GM12878 (cell line): Measurements from ENCODE around the gene LHFPL4. TPM values are rescaled to one million over a fixed set of nuclear protein-coding genes. Genes with fewer than 3 reads are reported as not detected.

ENCODE experiments used
- ATF2 ChIP-seq: IDR thresholded peaks from 2 replicates; pipeline ENCODE4 v1.6.1; 2012; ENCODE audit warnings: low read length, inconsistent platforms
- BHLHE40 ChIP-seq, 2 experiments: fragments of 450-650 bp in 1 of 2; IDR thresholded peaks; 2 replicates each; pipeline ENCODE4 v1.6.1; 2011 to 2017; ENCODE audit warnings: low read depth in 2 of 2, borderline replicate concordance in 1 of 2, improper control_type of control experiment in 1 of 2, low read length in 1 of 2, mild to moderate bottlenecking in 1 of 2
- SPI1 ChIP-seq: IDR thresholded peaks from 2 replicates; pipeline ENCODE4 v1.6.1; 2011; ENCODE audit warnings: low read depth, mild to moderate bottlenecking, low read length, moderate library complexity, borderline replicate concordance; ENCODE audit not compliant: insufficient read depth
- SREBF1 ChIP-seq: IDR thresholded peaks from 2 replicates; pipeline ENCODE4 v1.6.1; 2012; ENCODE audit warnings: mild to moderate bottlenecking, low read length
- STAT1 ChIP-seq: fragments of 450-650 bp; conservative IDR thresholded peaks from 2 replicates; pipeline ENCODE4 v1.6.1; 2014; ENCODE audit warnings: antibody characterized with exemption, mild to moderate bottlenecking
- ZZZ3 ChIP-seq: IDR thresholded peaks from 2 replicates; pipeline ENCODE4 v1.6.1; 2011; ENCODE audit warnings: low read depth; ENCODE audit not compliant: control insufficient read depth, insufficient read length
- polyA plus RNA-seq, 11 experiments: library from polyadenylated mRNA; depleted of rRNA in 4 of 11; unstranded in 6 of 11; stranded (reverse) in 5 of 11; fragments of >200 nt; fragmentation: Nextera tagmentation in 4 of 11; fragmentation: Illumina TruSeq in 1 of 11; extraction: Ambion mirVana in 4 of 11; extraction: Trizol in 1 of 11; gene quantifications; 1 replicate in 1 of 11; 2 replicates in 10 of 11; pipeline versions ENCODE4 v1.2.1 to v1.2.3, GENCODE V29; 2011 to 2016; ENCODE audit warnings: inconsistent platforms in 2 of 11, missing spikeins in 2 of 11, low read depth in 1 of 11
- total RNA-seq, 4 experiments: library from RNA; depleted of rRNA in 3 of 4; stranded (reverse); fragments of >200 nt in 3 of 4; fragmentation: Illumina TruSeq in 1 of 4; extraction: Trizol in 1 of 4; gene quantifications; 2 replicates each; pipeline versions ENCODE4 v1.2.1 to v1.2.3, GENCODE V29; 2013 to 2021
- TF ChIP-seq, protein P1 (sequence below), 3 experiments: IDR thresholded peaks in 2 of 3; conservative IDR thresholded peaks in 1 of 3; 2 replicates each; pipeline ENCODE4 v1.5.1; 2011; ENCODE audit warnings: low read depth in 3 of 3, low read length in 3 of 3, mild to moderate bottlenecking in 3 of 3, control low read depth in 2 of 3, moderate library complexity in 2 of 3, inconsistent platforms in 1 of 3, mixed read lengths in 1 of 3; ENCODE audit not compliant: control insufficient read depth in 2 of 3, insufficient read depth in 1 of 3; ENCODE audit errors: extremely low read depth in 1 of 3
- TF ChIP-seq, protein P2 (sequence below): fragments of 450-650 bp; IDR thresholded peaks from 2 replicates; pipeline ENCODE4 v1.6.1; 2018; ENCODE audit warnings: mild to moderate bottlenecking, low read depth, moderate library complexity; ENCODE audit not compliant: partially characterized antibody

The LHFPL4 gene
- total and polyA plus RNA-seq, 10 of the 15 experiments (the other 5 are each of a cell fraction or from before 2014, with no cell fraction given) = 0.05 to 0.15 TPM; not detected in 8

GRCh38 chr3:9499455-9500107, 54.0 kb downstream of the LHFPL4 start (continued):
- TF ChIP-seq BHLHE40 (IDR thresholded peaks at IDR 0.05; ENCODE audit: borderline replicate concordance in 1 of 2, low read depth in 2 of 2, low read length in 1 of 2) (no peak), SREBF1 (no peak), ZZZ3 (no peak), STAT1 (no peak), ATF2 (no peak), SPI1 (no peak)
- TF ChIP-seq, protein P1, sequence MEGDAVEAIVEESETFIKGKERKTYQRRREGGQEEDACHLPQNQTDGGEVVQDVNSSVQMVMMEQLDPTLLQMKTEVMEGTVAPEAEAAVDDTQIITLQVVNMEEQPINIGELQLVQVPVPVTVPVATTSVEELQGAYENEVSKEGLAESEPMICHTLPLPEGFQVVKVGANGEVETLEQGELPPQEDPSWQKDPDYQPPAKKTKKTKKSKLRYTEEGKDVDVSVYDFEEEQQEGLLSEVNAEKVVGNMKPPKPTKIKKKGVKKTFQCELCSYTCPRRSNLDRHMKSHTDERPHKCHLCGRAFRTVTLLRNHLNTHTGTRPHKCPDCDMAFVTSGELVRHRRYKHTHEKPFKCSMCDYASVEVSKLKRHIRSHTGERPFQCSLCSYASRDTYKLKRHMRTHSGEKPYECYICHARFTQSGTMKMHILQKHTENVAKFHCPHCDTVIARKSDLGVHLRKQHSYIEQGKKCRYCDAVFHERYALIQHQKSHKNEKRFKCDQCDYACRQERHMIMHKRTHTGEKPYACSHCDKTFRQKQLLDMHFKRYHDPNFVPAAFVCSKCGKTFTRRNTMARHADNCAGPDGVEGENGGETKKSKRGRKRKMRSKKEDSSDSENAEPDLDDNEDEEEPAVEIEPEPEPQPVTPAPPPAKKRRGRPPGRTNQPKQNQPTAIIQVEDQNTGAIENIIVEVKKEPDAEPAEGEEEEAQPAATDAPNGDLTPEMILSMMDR (IDR thresholded peaks at IDR 0.05 in 2 of 3, conservative IDR thresholded peaks at IDR 0.05 in 1 of 3; ENCODE audit: control insufficient read depth in 2 of 3, extremely low read depth in 1 of 3, insufficient read depth in 1 of 3, low read depth in 3 of 3, low read length in 3 of 3) = no peak
- TF ChIP-seq, protein P2, sequence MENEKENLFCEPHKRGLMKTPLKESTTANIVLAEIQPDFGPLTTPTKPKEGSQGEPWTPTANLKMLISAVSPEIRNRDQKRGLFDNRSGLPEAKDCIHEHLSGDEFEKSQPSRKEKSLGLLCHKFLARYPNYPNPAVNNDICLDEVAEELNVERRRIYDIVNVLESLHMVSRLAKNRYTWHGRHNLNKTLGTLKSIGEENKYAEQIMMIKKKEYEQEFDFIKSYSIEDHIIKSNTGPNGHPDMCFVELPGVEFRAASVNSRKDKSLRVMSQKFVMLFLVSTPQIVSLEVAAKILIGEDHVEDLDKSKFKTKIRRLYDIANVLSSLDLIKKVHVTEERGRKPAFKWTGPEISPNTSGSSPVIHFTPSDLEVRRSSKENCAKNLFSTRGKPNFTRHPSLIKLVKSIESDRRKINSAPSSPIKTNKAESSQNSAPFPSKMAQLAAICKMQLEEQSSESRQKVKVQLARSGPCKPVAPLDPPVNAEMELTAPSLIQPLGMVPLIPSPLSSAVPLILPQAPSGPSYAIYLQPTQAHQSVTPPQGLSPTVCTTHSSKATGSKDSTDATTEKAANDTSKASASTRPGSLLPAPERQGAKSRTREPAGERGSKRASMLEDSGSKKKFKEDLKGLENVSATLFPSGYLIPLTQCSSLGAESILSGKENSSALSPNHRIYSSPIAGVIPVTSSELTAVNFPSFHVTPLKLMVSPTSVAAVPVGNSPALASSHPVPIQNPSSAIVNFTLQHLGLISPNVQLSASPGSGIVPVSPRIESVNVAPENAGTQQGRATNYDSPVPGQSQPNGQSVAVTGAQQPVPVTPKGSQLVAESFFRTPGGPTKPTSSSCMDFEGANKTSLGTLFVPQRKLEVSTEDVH = no peak
